Testis (tissue), 2 donors: Measurements from ENCODE around the gene EDARADD.

Experiments
- POLR2A ChIP-seq: fragments of 450-650 bp; IDR thresholded peaks from one replicate; pipeline ENCODE4 v1.6.1; 2017; ENCODE audit warnings: antibody characterized with exemption, mild to moderate bottlenecking, moderate library complexity
- TF ChIP-seq, protein P1 (sequence below), 3 experiments: fragments of 450-650 bp in 2 of 3; fragments of 200-600 bp in 1 of 3; sonication (generic) in 1 of 3; IDR thresholded peaks; one replicate each; pipeline ENCODE4 v1.5.1; 2016 to 2019; ENCODE audit warnings: antibody characterized with exemption in 3 of 3, mild to moderate bottlenecking in 2 of 3, moderate library complexity in 1 of 3

DNA sequence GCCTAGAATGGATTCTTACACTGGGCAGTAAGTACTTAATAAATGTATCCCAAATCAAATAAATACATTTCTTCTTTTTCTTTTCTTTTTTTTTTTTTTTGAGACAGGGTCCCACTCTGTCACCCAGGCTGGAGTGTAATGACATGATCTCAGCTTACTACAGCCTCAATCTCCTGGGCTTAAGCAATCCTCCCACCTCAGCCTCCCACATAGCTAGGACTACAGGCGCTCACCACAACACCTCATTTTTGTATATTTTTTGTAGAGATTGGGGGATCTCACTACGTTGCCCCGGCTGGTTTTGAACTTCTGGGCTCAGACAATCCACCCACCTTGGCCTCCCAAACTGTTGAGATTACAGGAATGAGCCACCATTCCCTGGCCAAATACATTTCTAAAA is 66.0 kb downstream of the EDARADD start:
- TF ChIP-seq POLR2A: no peak
- TF ChIP-seq, protein P1, sequence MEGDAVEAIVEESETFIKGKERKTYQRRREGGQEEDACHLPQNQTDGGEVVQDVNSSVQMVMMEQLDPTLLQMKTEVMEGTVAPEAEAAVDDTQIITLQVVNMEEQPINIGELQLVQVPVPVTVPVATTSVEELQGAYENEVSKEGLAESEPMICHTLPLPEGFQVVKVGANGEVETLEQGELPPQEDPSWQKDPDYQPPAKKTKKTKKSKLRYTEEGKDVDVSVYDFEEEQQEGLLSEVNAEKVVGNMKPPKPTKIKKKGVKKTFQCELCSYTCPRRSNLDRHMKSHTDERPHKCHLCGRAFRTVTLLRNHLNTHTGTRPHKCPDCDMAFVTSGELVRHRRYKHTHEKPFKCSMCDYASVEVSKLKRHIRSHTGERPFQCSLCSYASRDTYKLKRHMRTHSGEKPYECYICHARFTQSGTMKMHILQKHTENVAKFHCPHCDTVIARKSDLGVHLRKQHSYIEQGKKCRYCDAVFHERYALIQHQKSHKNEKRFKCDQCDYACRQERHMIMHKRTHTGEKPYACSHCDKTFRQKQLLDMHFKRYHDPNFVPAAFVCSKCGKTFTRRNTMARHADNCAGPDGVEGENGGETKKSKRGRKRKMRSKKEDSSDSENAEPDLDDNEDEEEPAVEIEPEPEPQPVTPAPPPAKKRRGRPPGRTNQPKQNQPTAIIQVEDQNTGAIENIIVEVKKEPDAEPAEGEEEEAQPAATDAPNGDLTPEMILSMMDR (IDR thresholded peaks at IDR 0.05): no peak
